Psoas muscle (tissue), 8 donors: ENCODE results near the gene FBN3. TPM values are rescaled to one million over a fixed set of nuclear protein-coding genes. Genes with fewer than 3 reads are reported as not detected.

Source experiments
- ATAC-seq, 4 donors: fragments of 200-7000 bp; cut with Tn5 transposase; one replicate each; pipeline ENCODE4 v1.9.1; 2020; ENCODE audit warnings: moderate library complexity in 3 of 4, mild to moderate bottlenecking in 2 of 4
- DNase-seq, 2 donors: peaks; one replicate each; pipeline ENCODE4 v3.0.0-alpha.2; 2020
- H3K27ac ChIP-seq: fragments of 200-600 bp; one replicate; pipeline ENCODE4 v1.8.0; 2022
- H3K27me3 ChIP-seq, 3 donors: fragments of 200-600 bp in 1 of 3; one replicate each; pipeline versions ENCODE4 v1.6.1 to v1.8.0; 2013 to 2022; ENCODE audit warnings: low read length in 2 of 3, mild to moderate bottlenecking in 2 of 3, moderate library complexity in 1 of 3; ENCODE audit not compliant: insufficient read depth in 3 of 3
- H3K36me3 ChIP-seq, 2 donors: fragments of 200-600 bp in 1 of 2; one replicate each; pipeline versions ENCODE4 v1.6.1 to v1.8.0; 2013 to 2022; ENCODE audit warnings: low read depth in 1 of 2, mild to moderate bottlenecking in 1 of 2, moderate library complexity in 1 of 2; ENCODE audit not compliant: insufficient read depth in 1 of 2
- H3K4me1 ChIP-seq: fragments of 200-600 bp; one replicate; pipeline ENCODE4 v1.8.0; 2022
- H3K4me3 ChIP-seq: fragments of 200-600 bp; one replicate; pipeline ENCODE4 v1.8.0; 2022; ENCODE audit warnings: mild to moderate bottlenecking
- H3K9me3 ChIP-seq: fragments of 200-600 bp; one replicate; pipeline ENCODE4 v1.8.0; 2022
- CTCF ChIP-seq: fragments of 200-600 bp; IDR thresholded peaks from one replicate; pipeline ENCODE4 v1.8.0; 2022; ENCODE audit warnings: antibody characterized with exemption
- WGBS, 3 donors: extraction: QIAGEN DNeasy Blood & Tissue Kit; methylation state at CpG; one replicate each; pipeline versions ENCODE4 v1.1.6 to v1.1.7; 2013; 5-methylcytosine and 5-hydroxymethylcytosine counted together
- intact Hi-C, 2 donors: fragments of 100-400 bp; cut with DNase I; formaldehyde crosslinking; loops; one replicate each; pipeline versions ENCODE4 v1.11.0 to v1.14.2; 2022
- polyA plus RNA-seq, 3 donors: library from polyadenylated mRNA; stranded (reverse); fragments of 200-250 nt; gene quantifications; one replicate each; pipeline ENCODE4 v1.2.3, GENCODE V29; 2013
- total RNA-seq, 4 donors: library from RNA; stranded (reverse); fragmentation: NEBNext Ultra II Directional in 2 of 4; extraction: Animal tissue kit (Norgen Biotek cat#: 25700) in 2 of 4; gene quantifications; one replicate each; pipeline versions ENCODE4 v1.2.1 to v1.2.4, GENCODE V29; 2021 to 2023
- donor health status: healthy with polysubstance abuse.
- donor health status: DM: no; HTN: no; CAD: no; lungs with moderate emphysema.
- donor health status: Bipolar disorder and iron deficiency.
- donor health status: healthy.
- donor health status: DM: yes; HTN: yes; CAD: no.
- donor health status: DM: no; HTN: no; CAD: no.
- donor health status: DM: no; HTN: no; CAD: no.
- donor health status: DM: yes; HTN: yes; CAD: no.

Gene FBN3
- total and polyA plus RNA-seq, 7 donors = 0.01 to 0.51 (median 0.02) TPM; not detected in 2

- intact Hi-C loops = no loop called here
- DNase-seq = no peak
- H3K36me3 ChIP-seq = no peaks in the 10 kb centered on the region
- H3K9me3 ChIP-seq = no peaks in the 10 kb centered on the region
- no peak for TF ChIP-seq CTCF
- H3K27me3 ChIP-seq = no peaks in the 10 kb centered on the region
- WGBS, 3 donors = 77 to 93% (median 78%) methylated on average over 5 of the region's 5 CpGs
- H3K4me3 ChIP-seq = no peak overlapping the region
- no peak for ATAC-seq
- no peaks in the 10 kb centered on the region for H3K4me1 ChIP-seq
- no peak overlapping the region for H3K27ac ChIP-seq
Measured at GRCh38 chr19:8185343-8186068, 36.1 kb upstream of the FBN3 start.

GRCh38 chr19:8184274-8184673 is 34.9 kb upstream of the FBN3 start:
- intact Hi-C loops = no loop called here
- DNase-seq (no peak), ATAC-seq (no peak)
- H3K4me3 ChIP-seq = no peak overlapping the region
- WGBS, 3 donors = 82 to 92% (median 91%) methylated on average over 9 of the region's 9 CpGs
- no peaks in the 10 kb centered on the region for H3K27me3 ChIP-seq
- no peaks in the 10 kb centered on the region for H3K36me3 ChIP-seq
- no peaks in the 10 kb centered on the region for H3K4me1 ChIP-seq
- H3K9me3 ChIP-seq = no peaks in the 10 kb centered on the region
- TF ChIP-seq CTCF = no peak
- H3K27ac ChIP-seq = no peak overlapping the region

- H3K4me3 ChIP-seq = no peak overlapping the region
- intact Hi-C loops = no loop called here
- no peak for TF ChIP-seq CTCF
- no peak for DNase-seq
- no peak overlapping the region for H3K27ac ChIP-seq
- no peaks in the 10 kb centered on the region for H3K9me3 ChIP-seq
- H3K27me3 ChIP-seq = no peaks in the 10 kb centered on the region
- WGBS, 3 donors = 68 to 79% (median 70%) methylated on average over 6 of the region's 6 CpGs
- no peaks in the 10 kb centered on the region for H3K36me3 ChIP-seq
- H3K4me1 ChIP-seq = no peaks in the 10 kb centered on the region
- no peak for ATAC-seq
Measured at GRCh38 chr19:8180018-8180417, 30.6 kb upstream of the FBN3 start.

GRCh38 chr19:8174706-8175105 is 25.3 kb upstream of the FBN3 start:
- DNase-seq (no peak), ATAC-seq (no peak)
- Histone ChIP-seq H3K27ac (no peak overlapping the region), H3K4me3 (no peak overlapping the region), H3K36me3 (no peaks in the 10 kb centered on the region), H3K9me3 (no peaks in the 10 kb centered on the region), H3K27me3 (no peaks in the 10 kb centered on the region), H3K4me1 (no peaks in the 10 kb centered on the region)
- no peak for TF ChIP-seq CTCF
- WGBS, 3 donors = 88 to 91% (median 91%) methylated on average over 9 of the region's 9 CpGs
- intact Hi-C loops = no loop called here

GRCh38 chr19:8168537-8168936 is 19.1 kb upstream of the FBN3 start:
- Histone ChIP-seq H3K4me1 (no peaks in the 10 kb centered on the region), H3K27me3 (no peaks in the 10 kb centered on the region), H3K27ac (no peak overlapping the region), H3K36me3 (no peaks in the 10 kb centered on the region), H3K4me3 (no peak overlapping the region), H3K9me3 (no peaks in the 10 kb centered on the region)
- 95 to 99% (median 98%) methylated on average over 7 of the region's 7 CpGs for WGBS, 3 donors
- no peak for TF ChIP-seq CTCF
- ATAC-seq (no peak), DNase-seq (no peak)
- intact Hi-C loops = no loop called here
